Activated T-cell treated with anti-CD3 and anti-CD28 coated beads for 24 hours (primary cell): ENCODE measurements around the gene TRMT5.
A peak's percentile ranks its signal among the peaks of the same experiment; 100 is the strongest.

Experiments used
- DNase-seq: peaks from one replicate; pipeline ENCODE4 v3.0.0-alpha.2; 2020; ENCODE audit warnings: low read depth

The TRMT5 gene

GRCh38 chr14:60980811-60981632, at the start of gene TRMT5, which contains the start of gene SLC38A6:
Gene TRMT5, minus strand, starts transcription at chr14:60981079. Its CDS starts 106 bp downstream, at chr14:60980973.
Gene SLC38A6, plus strand, starts transcription at chr14:60981245. Its CDS starts 33 bp downstream, at chr14:60981278.
- DNase-seq, result peak; percentile 89

GRCh38 chr14:61026526-61026925, 45.6 kb upstream of the TRMT5 start:
- no peak for DNase-seq

GRCh38 chr14:61025251-61026223, 44.7 kb upstream of the TRMT5 start:
- DNase-seq, result peak; percentile 43

GRCh38 chr14:61019537-61019936, 38.7 kb upstream of the TRMT5 start:
- no peak for DNase-seq

GRCh38 chr14:61003571-61003970, 22.7 kb upstream of the TRMT5 start:
- no peak for DNase-seq

GRCh38 chr14:60999536-60999935, 18.7 kb upstream of the TRMT5 start:
- no peak for DNase-seq

- DNase-seq, result no peak
Measured at GRCh38 chr14:60998617-60999016, 17.7 kb upstream of the TRMT5 start.

GRCh38 chr14:60989599-60989998, 8.7 kb upstream of the TRMT5 start:
- no peak for DNase-seq

- no peak for DNase-seq
Measured at GRCh38 chr14:60986500-60986899, 5.6 kb upstream of the TRMT5 start.

GRCh38 chr14:60984196-60984595, 3.3 kb upstream of the TRMT5 start:
- DNase-seq, result no peak

- DNase-seq, result no peak
Measured at GRCh38 chr14:60981633-60982455, 965 bp upstream of the TRMT5 start.

GRCh38 chr14:60977847-60978246, 3.0 kb downstream of the TRMT5 start:
- no peak for DNase-seq

GRCh38 chr14:60975551-60975950, 5.3 kb downstream of the TRMT5 start:
- DNase-seq, result no peak

- DNase-seq, result no peak
Measured at GRCh38 chr14:60974090-60974651, 6.7 kb downstream of the TRMT5 start.

GRCh38 chr14:60973070-60973469, 7.8 kb downstream of the TRMT5 start:
- no peak for DNase-seq

- DNase-seq, result no peak
Measured at GRCh38 chr14:60972295-60972694, 8.6 kb downstream of the TRMT5 start.

GRCh38 chr14:60971271-60971670, 9.6 kb downstream of the TRMT5 start:
- DNase-seq, result no peak

GRCh38 chr14:60970146-60970545, 10.7 kb downstream of the TRMT5 start:
- DNase-seq, result no peak

GRCh38 chr14:60968671-60969070, 12.2 kb downstream of the TRMT5 start:
- no peak for DNase-seq

GRCh38 chr14:60968099-60968498, 12.8 kb downstream of the TRMT5 start:
- DNase-seq, result no peak

GRCh38 chr14:60965402-60965801, 15.5 kb downstream of the TRMT5 start:
- no peak for DNase-seq

- no peak for DNase-seq
Measured at GRCh38 chr14:60964904-60965303, 16.0 kb downstream of the TRMT5 start.
